ENCODE measurements around the gene MRPS11.

DNA sequence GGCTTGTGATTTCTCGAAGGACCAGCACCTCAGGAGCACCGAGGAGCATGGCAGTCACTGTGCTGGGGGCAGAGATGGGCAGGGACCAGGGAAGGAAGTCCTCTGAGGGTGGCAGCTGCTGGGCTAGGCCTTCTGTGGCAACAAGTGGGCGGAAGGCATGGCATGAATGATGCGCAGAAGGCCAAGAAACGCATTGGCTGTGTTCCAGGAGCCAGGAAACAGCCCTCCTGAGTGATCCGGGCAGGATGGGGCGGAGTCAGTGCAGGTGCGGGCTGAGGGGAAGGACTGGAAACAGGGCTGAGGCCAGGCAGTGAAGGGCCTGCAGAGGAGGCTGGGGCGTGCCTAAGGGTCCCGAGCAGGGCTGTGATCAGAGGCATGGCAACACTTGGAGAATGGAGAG lies 23.6 kb downstream of the MRPS11 start:
- TF ChIP-seq POLR2AphosphoS5 (IDR thresholded peaks at IDR 0.05): no peak
- TF ChIP-seq, protein P1, sequence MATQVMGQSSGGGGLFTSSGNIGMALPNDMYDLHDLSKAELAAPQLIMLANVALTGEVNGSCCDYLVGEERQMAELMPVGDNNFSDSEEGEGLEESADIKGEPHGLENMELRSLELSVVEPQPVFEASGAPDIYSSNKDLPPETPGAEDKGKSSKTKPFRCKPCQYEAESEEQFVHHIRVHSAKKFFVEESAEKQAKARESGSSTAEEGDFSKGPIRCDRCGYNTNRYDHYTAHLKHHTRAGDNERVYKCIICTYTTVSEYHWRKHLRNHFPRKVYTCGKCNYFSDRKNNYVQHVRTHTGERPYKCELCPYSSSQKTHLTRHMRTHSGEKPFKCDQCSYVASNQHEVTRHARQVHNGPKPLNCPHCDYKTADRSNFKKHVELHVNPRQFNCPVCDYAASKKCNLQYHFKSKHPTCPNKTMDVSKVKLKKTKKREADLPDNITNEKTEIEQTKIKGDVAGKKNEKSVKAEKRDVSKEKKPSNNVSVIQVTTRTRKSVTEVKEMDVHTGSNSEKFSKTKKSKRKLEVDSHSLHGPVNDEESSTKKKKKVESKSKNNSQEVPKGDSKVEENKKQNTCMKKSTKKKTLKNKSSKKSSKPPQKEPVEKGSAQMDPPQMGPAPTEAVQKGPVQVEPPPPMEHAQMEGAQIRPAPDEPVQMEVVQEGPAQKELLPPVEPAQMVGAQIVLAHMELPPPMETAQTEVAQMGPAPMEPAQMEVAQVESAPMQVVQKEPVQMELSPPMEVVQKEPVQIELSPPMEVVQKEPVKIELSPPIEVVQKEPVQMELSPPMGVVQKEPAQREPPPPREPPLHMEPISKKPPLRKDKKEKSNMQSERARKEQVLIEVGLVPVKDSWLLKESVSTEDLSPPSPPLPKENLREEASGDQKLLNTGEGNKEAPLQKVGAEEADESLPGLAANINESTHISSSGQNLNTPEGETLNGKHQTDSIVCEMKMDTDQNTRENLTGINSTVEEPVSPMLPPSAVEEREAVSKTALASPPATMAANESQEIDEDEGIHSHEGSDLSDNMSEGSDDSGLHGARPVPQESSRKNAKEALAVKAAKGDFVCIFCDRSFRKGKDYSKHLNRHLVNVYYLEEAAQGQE (IDR thresholded peaks at IDR 0.05; ENCODE audit: borderline replicate concordance): no peak
- TF ChIP-seq, protein P2, sequence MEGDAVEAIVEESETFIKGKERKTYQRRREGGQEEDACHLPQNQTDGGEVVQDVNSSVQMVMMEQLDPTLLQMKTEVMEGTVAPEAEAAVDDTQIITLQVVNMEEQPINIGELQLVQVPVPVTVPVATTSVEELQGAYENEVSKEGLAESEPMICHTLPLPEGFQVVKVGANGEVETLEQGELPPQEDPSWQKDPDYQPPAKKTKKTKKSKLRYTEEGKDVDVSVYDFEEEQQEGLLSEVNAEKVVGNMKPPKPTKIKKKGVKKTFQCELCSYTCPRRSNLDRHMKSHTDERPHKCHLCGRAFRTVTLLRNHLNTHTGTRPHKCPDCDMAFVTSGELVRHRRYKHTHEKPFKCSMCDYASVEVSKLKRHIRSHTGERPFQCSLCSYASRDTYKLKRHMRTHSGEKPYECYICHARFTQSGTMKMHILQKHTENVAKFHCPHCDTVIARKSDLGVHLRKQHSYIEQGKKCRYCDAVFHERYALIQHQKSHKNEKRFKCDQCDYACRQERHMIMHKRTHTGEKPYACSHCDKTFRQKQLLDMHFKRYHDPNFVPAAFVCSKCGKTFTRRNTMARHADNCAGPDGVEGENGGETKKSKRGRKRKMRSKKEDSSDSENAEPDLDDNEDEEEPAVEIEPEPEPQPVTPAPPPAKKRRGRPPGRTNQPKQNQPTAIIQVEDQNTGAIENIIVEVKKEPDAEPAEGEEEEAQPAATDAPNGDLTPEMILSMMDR (IDR thresholded peaks at IDR 0.05; ENCODE audit: poor library complexity, severe bottlenecking): no peak

Data from neural cell (in vitro differentiated cells).